HepG2 (cell line): Measurements from ENCODE around the gene GNG12. TPM values are rescaled to one million over a fixed set of nuclear protein-coding genes. Genes with fewer than 3 reads are reported as not detected.

Experiments
- ADNP ChIP-seq: sonication (generic); formaldehyde crosslinking; IDR thresholded peaks from 2 replicates; pipeline ENCODE4 v1.4.0; 2020; ENCODE audit warnings: missing genetic modification reagents
- AKAP8 ChIP-seq: sonication (generic); formaldehyde crosslinking; IDR thresholded peaks from 2 replicates; pipeline ENCODE4 v1.5.1; 2020; ENCODE audit warnings: mild to moderate bottlenecking, missing genetic modification reagents
- FOXK1 ChIP-seq: sonication (generic); formaldehyde crosslinking; IDR thresholded peaks from 2 replicates; pipeline ENCODE4 v1.4.0; 2020; ENCODE audit warnings: low read depth, missing genetic modification reagents, borderline replicate concordance
- HNRNPLL ChIP-seq: fragments of 200-400 bp; formaldehyde crosslinking; IDR thresholded peaks from 2 replicates; pipeline ENCODE4 v1.6.1; 2017; ENCODE audit warnings: mild to moderate bottlenecking, low read depth, low read length; ENCODE audit not compliant: poor library complexity, severe bottlenecking
- HOXA3 ChIP-seq: sonication (generic); formaldehyde crosslinking; IDR thresholded peaks from 2 replicates; pipeline ENCODE4 v1.5.0; 2020; ENCODE audit warnings: missing genetic modification reagents
- NCOA1 ChIP-seq: sonication (generic); formaldehyde crosslinking; IDR thresholded peaks from 2 replicates; pipeline ENCODE4 v1.9.0; 2021; ENCODE audit warnings: missing genetic modification reagents
- NFRKB ChIP-seq: fragments of 450-650 bp; IDR thresholded peaks from 2 replicates; pipeline ENCODE4 v1.6.1; 2017
- RXRA ChIP-seq: sonication (generic); formaldehyde crosslinking; IDR thresholded peaks from 2 replicates; pipeline ENCODE4 v1.5.1; 2020; ENCODE audit warnings: missing genetic modification reagents
- TAF1 ChIP-seq: sonication (generic); formaldehyde crosslinking; IDR thresholded peaks from 2 replicates; pipeline ENCODE4 v1.4.0; 2020; ENCODE audit warnings: missing genetic modification reagents
- TSC22D2 ChIP-seq: sonication (generic); formaldehyde crosslinking; IDR thresholded peaks from 2 replicates; pipeline ENCODE4 v1.5.1; 2020; ENCODE audit warnings: missing genetic modification reagents, mild to moderate bottlenecking, borderline replicate concordance
- ZNF160 ChIP-seq: sonication (generic); formaldehyde crosslinking; IDR thresholded peaks from 2 replicates; pipeline ENCODE4 v1.8.0; 2022; ENCODE audit warnings: mild to moderate bottlenecking, inconsistent platforms, missing genetic modification reagents
- ZNF274 ChIP-seq: sonication (generic); formaldehyde crosslinking; IDR thresholded peaks from 2 replicates; pipeline ENCODE4 v1.5.1; 2020; ENCODE audit warnings: mild to moderate bottlenecking, missing genetic modification reagents
- ZNF616 ChIP-seq: sonication (generic); formaldehyde crosslinking; IDR thresholded peaks from 2 replicates; pipeline ENCODE4 v1.5.0; 2020; ENCODE audit warnings: low read depth, mild to moderate bottlenecking, missing genetic modification reagents
- ZSCAN9 ChIP-seq: IDR thresholded peaks from 2 replicates; pipeline ENCODE4 v1.6.1; 2016; ENCODE audit warnings: borderline replicate concordance
- polyA plus RNA-seq, 8 experiments: library from polyadenylated mRNA; depleted of rRNA in 3 of 8; stranded (reverse) in 7 of 8; unstranded in 1 of 8; fragments of >200 nt; fragmentation: Illumina TruSeq in 4 of 8; extraction: Trizol in 4 of 8; gene quantifications; 2 replicates each; pipeline versions ENCODE4 v1.2.1 to v1.2.3, GENCODE V29; 2011 to 2016; ENCODE audit warnings: low read depth in 4 of 8, missing spikeins in 1 of 8, mixed read lengths in 1 of 8; ENCODE audit not compliant: insufficient read depth in 1 of 8
- total RNA-seq, 5 experiments: library from RNA; depleted of rRNA; stranded (reverse); fragments of >200 nt; fragmentation: Illumina TruSeq; extraction: Trizol; gene quantifications; 2 replicates each; pipeline ENCODE4 v1.2.3, GENCODE V29; 2016; ENCODE audit warnings: low read depth in 1 of 5
- TF ChIP-seq, protein P1 (sequence below): sonication (generic); formaldehyde crosslinking; IDR thresholded peaks from 2 replicates; pipeline ENCODE4 v1.4.0; 2020; ENCODE audit warnings: missing genetic modification reagents, mild to moderate bottlenecking, borderline replicate concordance
- TF ChIP-seq, protein P2 (sequence below): IDR thresholded peaks from 2 replicates; pipeline ENCODE4 v1.6.1; 2018; ENCODE audit warnings: missing genetic modification reagents, mild to moderate bottlenecking, missing compliant biosample characterization
- TF ChIP-seq, protein P3 (sequence below): sonication (generic); formaldehyde crosslinking; IDR thresholded peaks from 2 replicates; pipeline ENCODE4 v1.4.0; 2020; ENCODE audit warnings: missing genetic modification reagents, borderline replicate concordance
- TF ChIP-seq, protein P4 (sequence below): fragments of 450-650 bp; IDR thresholded peaks from 2 replicates; pipeline ENCODE4 v1.6.1; 2017; ENCODE audit warnings: mild to moderate bottlenecking
- TF ChIP-seq, protein P5 (sequence below), 2 experiments: fragments of 450-650 bp in 1 of 2; sonication (generic) in 1 of 2; formaldehyde crosslinking; IDR thresholded peaks; 2 replicates each; pipeline versions ENCODE4 v1.5.0 to v1.8.0; 2020 to 2022; ENCODE audit warnings: mild to moderate bottlenecking in 1 of 2, missing genetic modification reagents in 1 of 2

GNG12 gene
- total and polyA plus RNA-seq, 2 of the 13 experiments (the other 11 are each of a cell fraction or from before 2014, with no cell fraction given), result 0.11 TPM

DNA sequence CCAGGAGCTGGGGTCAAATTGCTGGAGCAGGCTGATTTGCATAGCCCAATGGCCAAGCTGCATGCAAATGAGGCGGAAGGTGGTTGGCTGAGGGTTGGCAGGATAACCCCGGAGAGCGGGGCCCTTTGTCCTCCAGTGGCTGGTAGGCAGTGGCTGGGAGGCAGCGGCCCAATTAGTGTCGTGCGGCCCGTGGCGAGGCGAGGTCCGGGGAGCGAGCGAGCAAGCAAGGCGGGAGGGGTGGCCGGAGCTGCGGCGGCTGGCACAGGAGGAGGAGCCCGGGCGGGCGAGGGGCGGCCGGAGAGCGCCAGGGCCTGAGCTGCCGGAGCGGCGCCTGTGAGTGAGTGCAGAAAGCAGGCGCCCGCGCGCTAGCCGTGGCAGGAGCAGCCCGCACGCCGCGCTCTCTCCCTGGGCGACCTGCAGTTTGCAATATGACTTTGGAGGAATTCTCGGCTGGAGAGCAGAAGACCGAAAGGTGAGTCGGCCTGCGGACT, 148.2 kb downstream of the GNG12 start, which contains the start of gene GADD45A (continued):
- TF ChIP-seq TSC22D2 (CRISPR knock-in tag) (peak; percentile 95), NCOA1 (CRISPR knock-in tag) (no peak), ADNP (CRISPR knock-in tag) (no peak), HOXA3 (CRISPR knock-in tag) (peak; percentile 75), FOXK1 (CRISPR knock-in tag) (peak; percentile 47; the same call in 1 of the 2 replicates), RXRA (CRISPR knock-in tag) (peak; percentile 63; the same call in 1 of the 2 replicates), ZSCAN9 (CRISPR knock-in tag) (peak; percentile 78; the same call in 1 of the 2 replicates), AKAP8 (peak; percentile 65; the same call in 1 of the 2 replicates), HNRNPLL (peak; percentile 69), TAF1 (CRISPR knock-in tag) (peak; percentile 100), NFRKB (no peak), ZNF616 (CRISPR knock-in tag) (0 out of 2 replicates have a peak, but pooled peaks have one; percentile 73), ZNF160 (CRISPR knock-in tag) (peak; percentile 76; the same call in 1 of the 2 replicates), ZNF274 (CRISPR knock-in tag) (no peak)
- TF ChIP-seq, protein P1, sequence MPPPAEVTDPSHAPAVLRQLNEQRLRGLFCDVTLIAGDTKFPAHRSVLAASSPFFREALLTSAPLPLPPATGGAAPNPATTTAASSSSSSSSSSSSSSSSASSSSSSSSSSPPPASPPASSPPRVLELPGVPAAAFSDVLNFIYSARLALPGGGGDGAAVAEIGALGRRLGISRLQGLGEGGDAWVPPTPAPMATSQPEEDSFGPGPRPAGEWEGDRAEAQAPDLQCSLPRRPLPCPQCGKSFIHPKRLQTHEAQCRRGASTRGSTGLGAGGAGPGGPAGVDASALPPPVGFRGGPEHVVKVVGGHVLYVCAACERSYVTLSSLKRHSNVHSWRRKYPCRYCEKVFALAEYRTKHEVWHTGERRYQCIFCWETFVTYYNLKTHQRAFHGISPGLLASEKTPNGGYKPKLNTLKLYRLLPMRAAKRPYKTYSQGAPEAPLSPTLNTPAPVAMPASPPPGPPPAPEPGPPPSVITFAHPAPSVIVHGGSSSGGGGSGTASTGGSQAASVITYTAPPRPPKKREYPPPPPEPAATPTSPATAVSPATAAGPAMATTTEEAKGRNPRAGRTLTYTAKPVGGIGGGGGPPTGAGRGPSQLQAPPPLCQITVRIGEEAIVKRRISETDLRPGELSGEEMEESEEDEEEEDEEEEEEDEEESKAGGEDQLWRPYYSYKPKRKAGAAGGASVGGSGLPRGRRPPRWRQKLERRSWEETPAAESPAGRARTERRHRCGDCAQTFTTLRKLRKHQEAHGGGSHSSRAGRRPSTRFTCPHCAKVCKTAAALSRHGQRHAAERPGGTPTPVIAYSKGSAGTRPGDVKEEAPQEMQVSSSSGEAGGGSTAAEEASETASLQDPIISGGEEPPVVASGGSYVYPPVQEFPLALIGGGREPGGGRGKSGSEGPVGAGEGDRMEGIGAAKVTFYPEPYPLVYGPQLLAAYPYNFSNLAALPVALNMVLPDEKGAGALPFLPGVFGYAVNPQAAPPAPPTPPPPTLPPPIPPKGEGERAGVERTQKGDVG (CRISPR knock-in tag), result no peak
- TF ChIP-seq, protein P2, sequence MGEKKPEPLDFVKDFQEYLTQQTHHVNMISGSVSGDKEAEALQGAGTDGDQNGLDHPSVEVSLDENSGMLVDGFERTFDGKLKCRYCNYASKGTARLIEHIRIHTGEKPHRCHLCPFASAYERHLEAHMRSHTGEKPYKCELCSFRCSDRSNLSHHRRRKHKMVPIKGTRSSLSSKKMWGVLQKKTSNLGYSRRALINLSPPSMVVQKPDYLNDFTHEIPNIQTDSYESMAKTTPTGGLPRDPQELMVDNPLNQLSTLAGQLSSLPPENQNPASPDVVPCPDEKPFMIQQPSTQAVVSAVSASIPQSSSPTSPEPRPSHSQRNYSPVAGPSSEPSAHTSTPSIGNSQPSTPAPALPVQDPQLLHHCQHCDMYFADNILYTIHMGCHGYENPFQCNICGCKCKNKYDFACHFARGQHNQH, result peak; percentile 84
- TF ChIP-seq, protein P3, sequence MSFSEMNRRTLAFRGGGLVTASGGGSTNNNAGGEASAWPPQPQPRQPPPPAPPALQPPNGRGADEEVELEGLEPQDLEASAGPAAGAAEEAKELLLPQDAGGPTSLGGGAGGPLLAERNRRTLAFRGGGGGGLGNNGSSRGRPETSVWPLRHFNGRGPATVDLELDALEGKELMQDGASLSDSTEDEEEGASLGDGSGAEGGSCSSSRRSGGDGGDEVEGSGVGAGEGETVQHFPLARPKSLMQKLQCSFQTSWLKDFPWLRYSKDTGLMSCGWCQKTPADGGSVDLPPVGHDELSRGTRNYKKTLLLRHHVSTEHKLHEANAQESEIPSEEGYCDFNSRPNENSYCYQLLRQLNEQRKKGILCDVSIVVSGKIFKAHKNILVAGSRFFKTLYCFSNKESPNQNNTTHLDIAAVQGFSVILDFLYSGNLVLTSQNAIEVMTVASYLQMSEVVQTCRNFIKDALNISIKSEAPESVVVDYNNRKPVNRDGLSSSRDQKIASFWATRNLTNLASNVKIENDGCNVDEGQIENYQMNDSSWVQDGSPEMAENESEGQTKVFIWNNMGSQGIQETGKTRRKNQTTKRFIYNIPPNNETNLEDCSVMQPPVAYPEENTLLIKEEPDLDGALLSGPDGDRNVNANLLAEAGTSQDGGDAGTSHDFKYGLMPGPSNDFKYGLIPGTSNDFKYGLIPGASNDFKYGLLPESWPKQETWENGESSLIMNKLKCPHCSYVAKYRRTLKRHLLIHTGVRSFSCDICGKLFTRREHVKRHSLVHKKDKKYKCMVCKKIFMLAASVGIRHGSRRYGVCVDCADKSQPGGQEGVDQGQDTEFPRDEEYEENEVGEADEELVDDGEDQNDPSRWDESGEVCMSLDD (CRISPR knock-in tag), result peak; percentile 53
- TF ChIP-seq, protein P4, sequence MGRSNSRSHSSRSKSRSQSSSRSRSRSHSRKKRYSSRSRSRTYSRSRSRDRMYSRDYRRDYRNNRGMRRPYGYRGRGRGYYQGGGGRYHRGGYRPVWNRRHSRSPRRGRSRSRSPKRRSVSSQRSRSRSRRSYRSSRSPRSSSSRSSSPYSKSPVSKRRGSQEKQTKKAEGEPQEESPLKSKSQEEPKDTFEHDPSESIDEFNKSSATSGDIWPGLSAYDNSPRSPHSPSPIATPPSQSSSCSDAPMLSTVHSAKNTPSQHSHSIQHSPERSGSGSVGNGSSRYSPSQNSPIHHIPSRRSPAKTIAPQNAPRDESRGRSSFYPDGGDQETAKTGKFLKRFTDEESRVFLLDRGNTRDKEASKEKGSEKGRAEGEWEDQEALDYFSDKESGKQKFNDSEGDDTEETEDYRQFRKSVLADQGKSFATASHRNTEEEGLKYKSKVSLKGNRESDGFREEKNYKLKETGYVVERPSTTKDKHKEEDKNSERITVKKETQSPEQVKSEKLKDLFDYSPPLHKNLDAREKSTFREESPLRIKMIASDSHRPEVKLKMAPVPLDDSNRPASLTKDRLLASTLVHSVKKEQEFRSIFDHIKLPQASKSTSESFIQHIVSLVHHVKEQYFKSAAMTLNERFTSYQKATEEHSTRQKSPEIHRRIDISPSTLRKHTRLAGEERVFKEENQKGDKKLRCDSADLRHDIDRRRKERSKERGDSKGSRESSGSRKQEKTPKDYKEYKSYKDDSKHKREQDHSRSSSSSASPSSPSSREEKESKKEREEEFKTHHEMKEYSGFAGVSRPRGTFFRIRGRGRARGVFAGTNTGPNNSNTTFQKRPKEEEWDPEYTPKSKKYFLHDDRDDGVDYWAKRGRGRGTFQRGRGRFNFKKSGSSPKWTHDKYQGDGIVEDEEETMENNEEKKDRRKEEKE, result no peak
- TF ChIP-seq, protein P5, sequence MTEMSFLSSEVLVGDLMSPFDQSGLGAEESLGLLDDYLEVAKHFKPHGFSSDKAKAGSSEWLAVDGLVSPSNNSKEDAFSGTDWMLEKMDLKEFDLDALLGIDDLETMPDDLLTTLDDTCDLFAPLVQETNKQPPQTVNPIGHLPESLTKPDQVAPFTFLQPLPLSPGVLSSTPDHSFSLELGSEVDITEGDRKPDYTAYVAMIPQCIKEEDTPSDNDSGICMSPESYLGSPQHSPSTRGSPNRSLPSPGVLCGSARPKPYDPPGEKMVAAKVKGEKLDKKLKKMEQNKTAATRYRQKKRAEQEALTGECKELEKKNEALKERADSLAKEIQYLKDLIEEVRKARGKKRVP (CRISPR knock-in tag; IDR thresholded peaks at IDR 0.05), result peak in 1 of 2 experiments; percentile 69; a peak in 2 of 4 replicates
